H1 (cell line): ENCODE results near the gene CBLN1. TPM values are rescaled to one million over a fixed set of nuclear protein-coding genes. Genes with fewer than 3 reads are reported as not detected.
"Not testable (repeated sequence)": the region's sequence is repeated elsewhere in the genome, so short reads cannot be mapped to it uniquely, and the experiment has no call there.

Source experiments
- CTCF ChIA-PET: fragments of 300-600 bp; sonication (Branson Sonifier 250); formaldehyde crosslinking; loops from one replicate; lab custom pipeline; 2021; ENCODE audit not compliant: partially characterized antibody; lab: Charles Lee
- POLR2A ChIA-PET: fragments of 300-600 bp; sonication (Branson Sonifier 250); formaldehyde crosslinking; loops from one replicate; lab custom pipeline; 2021; ENCODE audit warnings: inconsistent platforms; ENCODE audit not compliant: partially characterized antibody; lab: Charles Lee
- DNase-seq, 2 experiments: peaks; one replicate each; pipeline versions ENCODE4 v3.0.0 to v3.0.0-alpha.2; 2010 to 2022; ENCODE audit warnings: low spot score in 2 of 2, low read depth in 1 of 2, mixed read lengths in 1 of 2
- FAIRE-seq: peaks from 2 replicates; lab custom pipeline; 2011; peaks lifted over from hg19 to GRCh38; lab: Jason Lieb, UNC
- H2AFZ ChIP-seq: 2 replicates; pipeline ENCODE4 v1.8.1; 2012; ENCODE audit warnings: low read length, inconsistent platforms
- H2AK5ac ChIP-seq: 2 replicates; pipeline ENCODE4 v1.6.1; 2013; ENCODE audit warnings: low read depth, low read length
- H2BK120ac ChIP-seq: replicated peaks from 2 replicates; pipeline ENCODE3; 2013; ENCODE audit warnings: low read depth, low read length, inconsistent platforms
- H2BK12ac ChIP-seq: 2 replicates; pipeline ENCODE4 v1.6.1; 2013; ENCODE audit warnings: low read depth, low read length
- H2BK15ac ChIP-seq: 2 replicates; pipeline ENCODE4 v1.6.1; 2013; ENCODE audit warnings: low read length
- H2BK20ac ChIP-seq: 2 replicates; pipeline ENCODE4 v1.6.1; 2013; ENCODE audit warnings: low read length
- H2BK5ac ChIP-seq: 2 replicates; pipeline ENCODE4 v1.6.1; 2013; ENCODE audit warnings: low read depth, low read length
- H3K14ac ChIP-seq: 2 replicates; pipeline ENCODE4 v1.6.1; 2013; ENCODE audit warnings: inconsistent platforms; ENCODE audit not compliant: insufficient read length
- H3K18ac ChIP-seq: 2 replicates; pipeline ENCODE4 v1.6.1; 2013; ENCODE audit warnings: low read length; ENCODE audit errors: extremely low read depth
- H3K23ac ChIP-seq: 2 replicates; pipeline ENCODE4 v1.6.1; 2013; ENCODE audit warnings: inconsistent platforms; ENCODE audit not compliant: insufficient read length
- H3K23me2 ChIP-seq: 2 replicates; pipeline ENCODE4 v1.6.1; 2013; ENCODE audit warnings: low read depth, low read length
- H3K27ac ChIP-seq: 2 replicates; pipeline ENCODE4 v1.6.1; 2011; ENCODE audit warnings: low read depth, low read length, inconsistent platforms
- H3K27me3 ChIP-seq, 4 experiments: replicated peaks in 1 of 4; 1 replicate in 1 of 4; 2 replicates in 3 of 4; pipeline versions ENCODE4 v1.6.1 to v1.8.1; 2011 to 2013; ENCODE audit warnings: low read length in 3 of 4, mild to moderate bottlenecking in 3 of 4, inconsistent platforms in 2 of 4, mixed read lengths in 2 of 4, moderate library complexity in 1 of 4; ENCODE audit not compliant: control insufficient read depth in 3 of 4, insufficient read depth in 3 of 4; ENCODE audit errors: extremely low read depth in 1 of 4
- H3K36me3 ChIP-seq, 4 experiments: 2 replicates each; pipeline versions ENCODE4 v1.6.1 to v1.8.1; 2011 to 2013; ENCODE audit warnings: mild to moderate bottlenecking in 4 of 4, low read length in 3 of 4, moderate library complexity in 2 of 4, control low read depth in 1 of 4, inconsistent platforms in 1 of 4; ENCODE audit not compliant: insufficient read depth in 4 of 4, control insufficient read depth in 2 of 4
- H3K4ac ChIP-seq: replicated peaks from 2 replicates; pipeline ENCODE3; 2013; ENCODE audit warnings: low read length, low read depth, mixed read lengths, inconsistent platforms; ENCODE audit not compliant: insufficient read length
- H3K4me1 ChIP-seq, 4 experiments: replicated peaks in 1 of 4; 1 replicate in 1 of 4; 2 replicates in 3 of 4; pipeline versions ENCODE4 v1.6.1 to v1.8.1; 2011 to 2013; ENCODE audit warnings: low read length in 3 of 4, inconsistent platforms in 2 of 4, mixed read lengths in 1 of 4; ENCODE audit not compliant: insufficient read depth in 4 of 4, control insufficient read depth in 3 of 4
- H3K4me2 ChIP-seq, 2 experiments: 2 replicates each; pipeline versions ENCODE4 v1.6.1 to v1.8.1; 2011 to 2013; ENCODE audit warnings: low read depth in 2 of 2, low read length in 2 of 2, control low read depth in 1 of 2, inconsistent platforms in 1 of 2, mild to moderate bottlenecking in 1 of 2; ENCODE audit not compliant: insufficient read depth in 1 of 2
- H3K4me3 ChIP-seq, 4 experiments: fragments of 200-600, 300-600 bp in 1 of 4; sonication (generic), shearing (Covaris generic), sonication (Bioruptor Twin) in 1 of 4; 2 replicates each; pipeline versions ENCODE4 v1.5.1 to v1.8.1; 2011 to 2016; ENCODE audit warnings: low read length in 4 of 4, low read depth in 3 of 4, control low read depth in 2 of 4, inconsistent platforms in 2 of 4, mild to moderate bottlenecking in 2 of 4, mixed read lengths in 1 of 4, moderate library complexity in 1 of 4; ENCODE audit not compliant: insufficient read depth in 2 of 4; ENCODE audit errors: extremely low read depth in 1 of 4
- H3K56ac ChIP-seq: replicated peaks from 2 replicates; pipeline ENCODE3; 2013; ENCODE audit warnings: low read depth, mild to moderate bottlenecking, mixed read lengths, low read length, inconsistent platforms; ENCODE audit not compliant: insufficient read length
- H3K79me1 ChIP-seq: 2 replicates; pipeline ENCODE4 v1.6.1; 2013; ENCODE audit warnings: low read depth, low read length, control low read depth
- H3K79me2 ChIP-seq, 2 experiments: 2 replicates each; pipeline versions ENCODE4 v1.6.1 to v1.8.1; 2012 to 2013; ENCODE audit warnings: low read length in 2 of 2, mild to moderate bottlenecking in 2 of 2, inconsistent platforms in 1 of 2; ENCODE audit not compliant: insufficient read depth in 2 of 2, control insufficient read depth in 1 of 2
- H3K9ac ChIP-seq, 4 experiments: replicated peaks in 1 of 4; 1 replicate in 1 of 4; 2 replicates in 3 of 4; pipeline versions ENCODE4 v1.6.1 to v1.8.1; 2011 to 2013; ENCODE audit warnings: low read depth in 3 of 4, low read length in 3 of 4, control low read depth in 2 of 4, mild to moderate bottlenecking in 2 of 4, moderate library complexity in 2 of 4, inconsistent platforms in 1 of 4; ENCODE audit errors: extremely low read depth in 1 of 4
- H3K9me3 ChIP-seq, 2 experiments: 2 replicates each; pipeline versions ENCODE4 v1.6.1 to v1.8.1; 2012 to 2013; ENCODE audit warnings: mild to moderate bottlenecking in 2 of 2, moderate library complexity in 2 of 2, control low read depth in 1 of 2, inconsistent platforms in 1 of 2, low read depth in 1 of 2, low read length in 1 of 2, mixed read lengths in 1 of 2; ENCODE audit not compliant: insufficient read depth in 2 of 2
- H4K20me1 ChIP-seq, 2 experiments: replicated peaks in 1 of 2; 2 replicates each; pipeline versions ENCODE3 to v1.8.1; 2011 to 2013; ENCODE audit warnings: inconsistent platforms in 2 of 2, low read length in 2 of 2, mild to moderate bottlenecking in 1 of 2; ENCODE audit not compliant: insufficient read depth in 2 of 2, control insufficient read depth in 1 of 2
- H4K5ac ChIP-seq: 2 replicates; pipeline ENCODE4 v1.6.1; 2013; ENCODE audit warnings: low read length, low read depth, mixed read lengths, inconsistent platforms; ENCODE audit not compliant: insufficient read length
- H4K8ac ChIP-seq: 2 replicates; pipeline ENCODE4 v1.8.0; 2013; ENCODE audit warnings: mild to moderate bottlenecking, moderate library complexity, low read length, inconsistent platforms; ENCODE audit not compliant: insufficient read depth; ENCODE audit errors: extremely low read depth
- H4K91ac ChIP-seq: replicated peaks from 2 replicates; pipeline ENCODE3; 2013; ENCODE audit warnings: low read length, mixed read lengths, inconsistent platforms; ENCODE audit not compliant: insufficient read length
- ASH2L ChIP-seq: fragments of 200-600, 300-600 bp; sonication (generic); IDR thresholded peaks from one replicate; pipeline ENCODE4 v1.7.1; 2017; ENCODE audit warnings: low read length
- CBX8 ChIP-seq: fragments of 300-800, 300-1000 bp; sonication (generic); IDR thresholded peaks from 2 replicates; pipeline ENCODE4 v1.7.1; 2016; ENCODE audit warnings: low read depth, low read length, borderline replicate concordance
- CEBPB ChIP-seq: IDR thresholded peaks from 2 replicates; pipeline ENCODE4 v1.6.1; 2012; ENCODE audit warnings: low read depth, low read length
- EP300 ChIP-seq, 2 experiments: IDR thresholded peaks; 1 replicate in 1 of 2; 2 replicates in 1 of 2; pipeline ENCODE4 v1.6.1; 2011 to 2012; ENCODE audit warnings: low read depth in 2 of 2, low read length in 2 of 2, mild to moderate bottlenecking in 2 of 2, borderline replicate concordance in 1 of 2, inconsistent platforms in 1 of 2, moderate library complexity in 1 of 2
- FOSL1 ChIP-seq: IDR thresholded peaks from 2 replicates; pipeline ENCODE4 v1.6.1; 2011; ENCODE audit warnings: mild to moderate bottlenecking, low read depth, low read length, moderate library complexity; ENCODE audit not compliant: insufficient read depth
- PHF8 ChIP-seq: fragments of 200-600 bp; sonication (generic); conservative IDR thresholded peaks from 2 replicates; pipeline ENCODE4 v1.7.1; 2012; ENCODE audit warnings: low read depth, mild to moderate bottlenecking, inconsistent platforms, low read length, moderate library complexity
- SUZ12 ChIP-seq: fragments of 200-600 bp; sonication (generic); IDR thresholded peaks from 2 replicates; pipeline ENCODE4 v1.6.1; 2012; ENCODE audit warnings: mild to moderate bottlenecking, inconsistent platforms, low read length, moderate library complexity, mixed read lengths
- TBP ChIP-seq: IDR thresholded peaks from 2 replicates; pipeline ENCODE4 v1.6.1; 2011; ENCODE audit warnings: low read depth, low read length, improper control_type of control experiment
- WGBS, 2 experiments: shearing (Covaris generic) in 1 of 2; methylation state at CpG; one replicate each; pipeline versions ENCODE4 v1.1.6 to v1.1.7; 2013 to 2015; ENCODE audit warnings: low lambda C conversion rate in 2 of 2, mixed read lengths in 2 of 2, inconsistent platforms in 1 of 2, low coverage in 1 of 2, missing lambda C conversion rate in 1 of 2; ENCODE audit not compliant: insufficient replicate concordance in 2 of 2, insufficient coverage in 1 of 2, insufficient read length in 1 of 2; ENCODE audit errors: extremely low coverage in 1 of 2, missing lambda C conversion rate in 1 of 2; 5-methylcytosine and 5-hydroxymethylcytosine counted together
- polyA plus RNA-seq, 7 experiments: library from polyadenylated mRNA; depleted of rRNA in 3 of 7; stranded (reverse) in 5 of 7; unstranded in 2 of 7; fragments of >200 nt in 5 of 7; fragments of 200-250 nt in 2 of 7; gene quantifications; 1 replicate in 5 of 7; 2 replicates in 1 of 7; 4 replicates in 1 of 7; pipeline versions ENCODE4 v1.2.1 to v1.2.3, GENCODE V29; 2011 to 2013; ENCODE audit warnings: missing spikeins in 2 of 7, mixed read lengths in 2 of 7
- total RNA-seq: library from RNA; stranded (reverse); fragmentation: NEBNext Ultra II Directional; extraction: Animal tissue kit (Norgen Biotek cat#: 25700); gene quantifications from 2 replicates; pipeline ENCODE4 v1.2.1, GENCODE V29; 2021
- TF ChIP-seq, protein P1 (sequence below): IDR thresholded peaks from 2 replicates; pipeline ENCODE4 v1.6.1; 2011; ENCODE audit warnings: low read depth, mild to moderate bottlenecking, low read length; ENCODE audit not compliant: insufficient read depth

The CBLN1 gene
- total and polyA plus RNA-seq, 2 of the 8 experiments (the other 6 are each of a cell fraction or from before 2014, with no cell fraction given), result 0.97 to 7.1 TPM

DNA sequence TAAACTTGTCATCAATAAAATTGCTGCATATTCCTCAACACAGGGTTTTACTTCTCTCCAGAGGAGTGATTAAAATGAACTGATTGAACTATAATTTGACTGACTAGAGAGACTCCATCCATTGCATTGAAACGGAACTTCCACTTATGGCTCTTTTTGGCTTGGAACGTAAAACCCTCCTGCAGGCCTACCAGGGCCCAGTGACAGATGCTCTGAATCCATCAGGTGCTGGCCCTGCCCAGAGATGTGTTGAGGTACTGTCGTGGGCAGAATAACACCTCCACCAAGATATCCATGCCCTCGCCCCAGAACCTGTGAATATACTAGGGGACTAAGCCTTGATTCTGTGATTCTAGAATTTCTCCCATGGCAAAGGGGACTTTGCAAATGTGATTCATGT lies 45.4 kb downstream of the CBLN1 start (continued):
- TF ChIP-seq PHF8, result no peak
- TF ChIP-seq SUZ12, result no peak
- TF ChIP-seq ASH2L, result no peak
- TF ChIP-seq CEBPB, result no peak
- no peak for TF ChIP-seq CBX8
- TF ChIP-seq, protein P1, sequence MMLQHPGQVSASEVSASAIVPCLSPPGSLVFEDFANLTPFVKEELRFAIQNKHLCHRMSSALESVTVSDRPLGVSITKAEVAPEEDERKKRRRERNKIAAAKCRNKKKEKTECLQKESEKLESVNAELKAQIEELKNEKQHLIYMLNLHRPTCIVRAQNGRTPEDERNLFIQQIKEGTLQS, result no peak
- no peak for TF ChIP-seq EP300 (IDR thresholded peaks at IDR 0.05; ENCODE audit: borderline replicate concordance in 1 of 2, low read depth in 2 of 2, low read length in 2 of 2)
- TF ChIP-seq FOSL1, result no peak
- TF ChIP-seq TBP, result no peak

DNA sequence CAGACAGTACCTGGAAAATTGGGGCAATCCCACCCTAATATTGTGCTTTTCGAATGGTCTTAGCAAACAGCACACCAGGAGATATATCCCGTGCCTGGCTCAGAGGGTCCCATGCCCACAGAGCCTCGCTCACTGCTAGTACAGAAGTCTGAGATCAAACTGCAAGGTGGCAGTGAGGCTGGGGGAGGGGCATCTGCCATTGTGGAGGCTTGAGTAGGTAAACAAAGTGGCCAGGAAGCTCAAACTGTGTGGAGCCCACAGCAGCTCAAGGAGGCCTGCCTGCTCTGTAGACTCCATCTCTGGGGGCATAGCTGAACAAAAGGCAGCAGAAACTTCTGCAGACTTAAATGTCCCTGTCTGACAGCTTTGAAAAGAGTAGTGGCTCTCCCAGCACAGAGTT lies 53.3 kb downstream of the CBLN1 start:
- POLR2A ChIA-PET, H2BK15ac ChIP-seq, H2BK20ac ChIP-seq, H3K23ac ChIP-seq, H3K14ac ChIP-seq, H3K4ac ChIP-seq, H2BK5ac ChIP-seq, H3K9ac ChIP-seq, H4K8ac ChIP-seq, H3K36me3 ChIP-seq, H4K91ac ChIP-seq, H2BK120ac ChIP-seq, H4K20me1 ChIP-seq, H3K9me3 ChIP-seq, H3K27me3 ChIP-seq, FAIRE-seq, H3K79me1 ChIP-seq, H3K27ac ChIP-seq, H3K79me2 ChIP-seq, H4K5ac ChIP-seq, DNase-seq, H3K56ac ChIP-seq, CTCF ChIA-PET, H2AK5ac ChIP-seq, H3K4me3 ChIP-seq, H3K18ac ChIP-seq, H3K4me1 ChIP-seq, H3K4me2 ChIP-seq, H2BK12ac ChIP-seq, H2AFZ ChIP-seq, H3K23me2 ChIP-seq: not testable (repeated sequence)
- 77% methylated on average over 3 of the region's 3 CpGs; no CpG with 5 or more reads in 1 of the 2 experiments for WGBS, 2 experiments
